HG03196 (cell line): ENCODE results near the gene CYP2C19.
"Not testable (repeated sequence)": the region's sequence is repeated elsewhere in the genome, so short reads cannot be mapped to it uniquely, and the experiment has no call there.

Experiments
- ATAC-seq: cut with Tn5 transposase; IDR thresholded peaks from one replicate; pipeline ENCODE4 v1.9.1; 2021; ENCODE audit not compliant: unreplicated experiment

CYP2C19 gene

GRCh38 chr10:94762393-94762792 lies at the start of gene CYP2C19:
TSS of gene CYP2C19 (plus strand) at chr10:94762681. CDS start at chr10:94762706, 25 bp downstream.
- no peak for ATAC-seq

- ATAC-seq, result no peak
Observed at GRCh38 chr10:94725871-94726270, 36.6 kb upstream of the CYP2C19 start.

DNA sequence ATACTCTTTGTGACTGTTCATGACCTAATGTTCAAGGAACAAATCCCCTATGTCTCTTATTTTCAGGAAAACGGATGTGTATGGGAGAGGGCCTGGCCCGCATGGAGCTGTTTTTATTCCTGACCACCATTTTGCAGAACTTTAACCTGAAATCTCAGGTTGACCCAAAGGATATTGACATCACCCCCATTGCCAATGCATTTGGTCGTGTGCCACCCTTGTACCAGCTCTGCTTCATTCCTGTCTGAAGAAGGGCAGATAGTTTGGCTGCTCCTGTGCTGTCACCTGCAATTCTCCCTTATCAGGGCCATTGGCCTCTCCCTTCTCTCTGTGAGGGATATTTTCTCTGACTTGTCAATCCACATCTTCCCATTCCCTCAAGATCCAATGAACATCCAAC lies 27.3 kb upstream of the CYP2C19 start:
- ATAC-seq, result no peak

- ATAC-seq, result no peak
Observed at GRCh38 chr10:94738588-94738987, 23.9 kb upstream of the CYP2C19 start.

DNA sequence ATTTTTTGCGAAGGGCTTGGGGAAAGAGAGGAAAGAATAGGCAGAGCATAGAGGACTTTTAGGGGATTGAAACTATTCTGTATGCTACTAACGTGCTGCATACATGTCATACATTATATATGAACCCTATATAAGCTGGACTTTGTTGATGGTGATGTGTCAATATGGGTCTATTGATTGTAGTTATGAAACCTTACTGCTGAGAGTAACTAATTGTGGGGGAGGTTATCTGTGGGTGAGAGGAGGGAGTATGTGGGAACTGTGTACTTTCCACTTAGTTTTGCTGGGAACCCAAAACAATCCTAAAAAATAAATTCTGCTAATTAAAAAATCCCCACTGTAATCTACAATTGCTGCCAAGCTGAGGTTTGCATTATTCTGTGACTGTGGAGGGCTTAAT lies 15.3 kb upstream of the CYP2C19 start:
- ATAC-seq, result no peak

GRCh38 chr10:94747838-94748237 lies 14.6 kb upstream of the CYP2C19 start:
- ATAC-seq, result no peak

GRCh38 chr10:94757916-94758315 lies 4.6 kb upstream of the CYP2C19 start:
- no peak for ATAC-seq

DNA sequence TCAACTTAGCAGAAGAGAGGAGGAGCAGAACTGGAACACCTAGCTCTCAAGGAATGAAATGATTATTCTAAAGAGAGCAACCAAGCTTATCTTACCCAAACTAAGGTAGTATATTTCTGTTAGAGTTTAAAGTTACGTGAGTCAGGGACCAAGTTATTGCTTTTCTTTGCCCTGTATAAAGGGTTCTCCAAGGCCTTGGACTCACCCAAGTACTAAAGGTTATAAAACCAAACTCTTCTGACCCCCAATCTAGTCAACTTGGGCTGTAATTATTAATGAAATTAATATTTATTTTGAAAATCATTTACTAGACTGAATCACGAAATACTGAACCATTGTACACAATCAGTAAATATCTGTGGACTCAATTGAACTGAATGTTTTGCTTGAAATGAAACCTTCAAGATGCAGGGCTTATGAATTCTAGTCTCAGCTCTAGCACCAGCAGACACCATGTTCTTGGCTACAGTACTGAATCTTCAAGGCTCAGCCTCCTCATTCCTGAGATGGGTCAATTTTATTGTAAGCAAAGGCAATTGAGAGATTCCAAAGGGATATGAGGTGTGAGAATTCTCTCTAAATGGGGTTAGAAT lies 1.8 kb upstream of the CYP2C19 start:
- ATAC-seq, result no peak

- not testable (repeated sequence) for ATAC-seq
Observed at GRCh38 chr10:94775425-94775824, 12.9 kb downstream of the CYP2C19 start.

- no peak for ATAC-seq
Observed at GRCh38 chr10:94777886-94778458, 15.5 kb downstream of the CYP2C19 start.

DNA sequence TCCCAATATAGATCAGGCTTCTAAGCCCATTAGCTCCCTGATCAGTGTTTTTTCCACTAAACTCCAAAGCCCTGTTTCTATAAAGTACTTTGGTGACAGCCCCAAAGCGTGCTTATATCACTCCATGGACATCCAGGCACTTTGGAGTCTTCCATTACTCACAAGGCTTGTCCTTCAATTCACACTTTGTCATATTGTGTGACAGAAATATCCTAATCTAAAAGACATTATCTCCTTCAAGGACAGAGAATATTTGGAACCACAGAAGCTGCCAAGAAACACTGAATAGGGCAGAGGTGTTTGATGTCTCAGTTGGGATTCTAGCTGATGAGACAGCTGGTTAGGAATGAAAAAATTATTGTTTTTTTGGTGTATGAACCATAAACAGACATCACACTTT lies 18.4 kb downstream of the CYP2C19 start:
- no peak for ATAC-seq

- no peak for ATAC-seq
Observed at GRCh38 chr10:94784256-94784655, 21.8 kb downstream of the CYP2C19 start.

GRCh38 chr10:94785211-94785610 lies 22.7 kb downstream of the CYP2C19 start:
- no peak for ATAC-seq

DNA sequence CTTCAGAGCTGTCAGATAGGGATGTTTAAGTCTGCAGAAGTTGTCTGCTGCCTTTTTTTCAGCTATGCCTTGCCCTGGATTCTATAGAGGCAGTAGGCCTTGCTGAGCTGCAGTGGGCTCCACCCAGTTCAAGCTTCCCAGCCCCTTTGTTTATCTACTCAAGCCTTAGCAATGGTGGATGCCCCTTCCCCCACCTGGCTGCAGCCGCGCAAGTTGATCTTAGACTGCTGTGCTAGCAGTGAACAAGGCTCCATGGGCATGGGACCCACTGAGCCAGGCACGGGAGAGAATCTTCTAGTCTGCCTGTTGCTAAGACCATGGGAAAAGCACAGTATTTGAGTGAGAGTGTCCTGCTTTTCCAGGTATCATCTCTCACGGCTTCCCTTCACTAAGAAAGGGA lies 38.1 kb downstream of the CYP2C19 start:
- not testable (repeated sequence) for ATAC-seq

DNA sequence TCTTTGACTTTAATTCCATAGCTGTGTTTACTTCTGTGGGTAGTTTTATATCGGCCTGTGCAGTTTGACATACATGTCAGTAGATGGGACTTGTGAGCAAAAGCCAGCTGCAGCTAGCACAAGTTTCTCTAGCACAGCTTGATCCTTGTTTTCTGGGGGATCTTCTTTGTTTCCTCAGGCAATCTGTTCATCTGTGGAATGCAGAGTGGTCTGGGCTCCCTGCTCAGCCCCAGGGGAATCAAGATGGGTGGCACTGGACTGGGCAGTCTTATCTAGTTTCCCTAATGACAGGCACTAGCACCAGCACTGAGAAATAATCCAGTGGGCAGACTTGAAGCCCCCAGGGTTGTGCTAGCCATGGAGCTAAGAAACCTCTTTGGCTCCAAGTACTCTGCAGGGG lies 40.8 kb downstream of the CYP2C19 start:
- ATAC-seq, result no peak

GRCh38 chr10:94830025-94830424 lies 67.5 kb downstream of the CYP2C19 start:
- ATAC-seq, result not testable (repeated sequence)

GRCh38 chr10:94846204-94846603 lies 83.7 kb downstream of the CYP2C19 start:
- ATAC-seq, result no peak

- ATAC-seq, result no peak
Observed at GRCh38 chr10:94850766-94851165, 88.3 kb downstream of the CYP2C19 start.

- no peak for ATAC-seq
Observed at GRCh38 chr10:94851263-94851662, 88.8 kb downstream of the CYP2C19 start.

GRCh38 chr10:94852438-94852837 lies 90.0 kb downstream of the CYP2C19 start:
- no peak for ATAC-seq

- ATAC-seq, result no peak
Observed at GRCh38 chr10:94853065-94853464, 90.6 kb downstream of the CYP2C19 start.

DNA sequence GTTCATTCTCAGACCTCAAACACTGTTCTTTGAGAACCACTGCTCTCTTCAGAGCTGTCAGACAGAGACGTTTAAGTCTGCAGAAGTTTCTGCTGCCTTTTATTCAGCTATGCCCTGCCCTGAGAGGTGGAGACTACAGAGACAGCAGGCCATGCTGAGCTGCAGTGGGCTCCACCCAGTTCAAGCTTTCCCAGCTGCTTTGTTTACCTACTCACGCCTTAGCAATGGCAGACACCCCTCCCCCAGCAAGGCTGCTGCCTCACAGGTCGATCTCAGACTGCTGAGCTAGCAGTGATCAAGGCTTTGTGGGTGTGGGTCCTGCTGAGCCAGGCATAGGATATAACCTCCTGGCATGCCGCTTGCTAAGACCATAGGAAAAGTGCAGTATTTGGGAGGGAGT lies 95.5 kb downstream of the CYP2C19 start:
- no peak for ATAC-seq

DNA sequence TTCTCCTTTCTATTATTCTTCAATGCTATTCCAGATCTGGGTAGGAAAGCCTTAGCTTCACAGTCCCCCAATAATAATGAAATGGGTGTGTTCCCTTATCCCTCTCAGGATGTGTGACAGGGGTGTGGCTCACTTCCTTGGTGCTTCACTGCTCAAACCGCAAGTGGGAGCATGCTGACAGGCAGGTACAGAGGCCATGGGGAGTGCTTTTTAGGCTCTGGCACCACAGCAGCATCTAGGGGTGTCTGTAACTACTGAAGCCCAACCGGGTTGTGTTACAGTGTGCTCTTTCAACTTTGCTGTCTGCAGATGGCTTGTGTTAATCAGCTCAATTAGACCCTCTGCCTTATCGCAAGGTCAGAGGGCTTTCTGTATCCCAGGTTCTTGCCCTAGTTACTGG lies 96.6 kb downstream of the CYP2C19 start:
- no peak for ATAC-seq
